Activated naive CD4-positive, alpha-beta T cell treated with anti-CD3 and anti-CD28 coated beads, Interleukin-2, amount 50 U/mL, for 16 hours (primary cell): ENCODE results near the gene IZUMO4.
A peak's percentile ranks its signal among the peaks of the same experiment; 100 is the strongest.
"Not testable (repeated sequence)": the region's sequence is repeated elsewhere in the genome, so short reads cannot be mapped to it uniquely, and the experiment has no call there.

ENCODE experiments used
- DNase-seq: peaks from one replicate; pipeline ENCODE4 v3.0.0-alpha.2; 2020

The IZUMO4 gene

DNA sequence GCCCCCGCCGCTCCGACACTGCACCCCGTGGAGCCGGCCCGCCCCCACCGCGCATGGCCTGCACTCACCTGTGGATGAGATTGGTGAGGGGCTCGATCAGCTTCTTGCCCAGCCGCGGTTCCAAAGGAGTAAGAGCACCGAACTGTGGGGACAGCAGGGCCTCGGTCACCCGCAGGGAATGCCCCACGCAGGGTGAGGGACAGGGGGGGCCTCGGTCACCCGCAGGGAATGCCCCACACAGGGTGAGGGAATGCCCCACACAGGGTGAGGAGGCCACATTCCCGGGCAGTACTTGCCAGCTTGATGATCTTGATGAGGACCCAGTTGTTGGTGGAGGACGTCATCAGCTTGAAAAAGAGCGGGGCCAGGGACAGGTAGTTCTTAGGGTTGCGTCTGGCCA lies 32.3 kb downstream of the IZUMO4 start:
- DNase-seq, result no peak

DNA sequence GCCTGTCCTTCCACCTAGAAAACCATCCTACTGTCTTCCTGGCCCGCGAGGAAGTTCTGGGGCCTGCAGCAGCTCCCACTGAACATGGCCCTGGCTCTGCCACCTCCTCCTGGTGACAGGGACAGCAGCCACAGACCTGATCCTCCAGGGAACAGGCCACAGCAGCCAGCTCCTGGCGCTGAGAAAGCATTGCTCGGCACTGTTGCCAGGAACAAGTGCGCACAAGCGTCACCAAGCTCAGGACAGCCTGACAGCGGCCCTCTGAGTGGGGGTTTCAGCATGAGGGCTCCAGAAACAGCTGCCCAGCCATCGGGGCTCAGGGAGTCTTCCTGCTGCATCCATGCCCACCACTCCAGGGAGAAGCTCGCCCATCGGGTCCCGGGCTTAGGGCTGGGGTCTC lies 32.8 kb downstream of the IZUMO4 start:
- no peak for DNase-seq

DNA sequence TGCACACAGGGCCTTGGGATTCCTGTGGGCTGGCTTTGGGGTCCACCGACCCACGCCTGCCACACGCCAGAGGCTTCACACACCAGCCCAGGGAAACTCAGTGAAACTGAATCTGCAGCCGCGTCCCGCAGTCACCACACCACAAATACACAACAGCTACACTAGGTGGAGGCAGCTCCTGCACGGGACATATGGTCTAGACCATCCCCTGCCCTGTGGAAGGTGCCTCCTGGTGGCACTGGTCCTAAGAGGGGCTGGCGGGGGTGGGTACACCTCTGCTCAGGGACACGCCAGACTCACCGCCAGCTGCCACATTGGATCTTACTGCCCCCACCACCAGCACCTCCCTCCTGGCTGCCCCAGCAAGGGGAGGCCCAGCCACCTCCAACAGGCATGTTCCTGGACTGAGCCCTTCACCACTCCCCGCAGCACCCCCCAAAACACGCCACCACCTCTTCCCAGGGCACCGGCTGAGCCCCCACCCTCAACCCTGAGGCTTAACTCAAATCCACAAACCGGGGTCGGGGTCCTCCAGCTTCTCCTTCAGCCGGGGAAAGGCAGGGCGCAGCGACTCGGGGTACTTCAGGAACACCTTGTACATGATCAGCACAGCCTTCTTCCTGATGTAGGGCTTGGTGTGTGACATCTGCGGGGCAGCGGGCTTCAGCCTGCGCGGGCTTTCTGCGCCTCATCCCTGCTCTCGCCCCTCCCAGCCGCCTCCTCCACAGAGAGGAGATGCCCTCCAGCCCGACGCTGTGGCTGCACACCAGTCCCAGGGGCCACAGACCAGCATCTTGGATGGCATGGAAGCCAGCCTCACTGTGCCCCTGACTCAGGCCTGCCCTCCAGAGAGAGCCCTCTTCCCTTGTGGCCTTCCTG lies 33.4 kb downstream of the IZUMO4 start:
- DNase-seq, result no peak

DNA sequence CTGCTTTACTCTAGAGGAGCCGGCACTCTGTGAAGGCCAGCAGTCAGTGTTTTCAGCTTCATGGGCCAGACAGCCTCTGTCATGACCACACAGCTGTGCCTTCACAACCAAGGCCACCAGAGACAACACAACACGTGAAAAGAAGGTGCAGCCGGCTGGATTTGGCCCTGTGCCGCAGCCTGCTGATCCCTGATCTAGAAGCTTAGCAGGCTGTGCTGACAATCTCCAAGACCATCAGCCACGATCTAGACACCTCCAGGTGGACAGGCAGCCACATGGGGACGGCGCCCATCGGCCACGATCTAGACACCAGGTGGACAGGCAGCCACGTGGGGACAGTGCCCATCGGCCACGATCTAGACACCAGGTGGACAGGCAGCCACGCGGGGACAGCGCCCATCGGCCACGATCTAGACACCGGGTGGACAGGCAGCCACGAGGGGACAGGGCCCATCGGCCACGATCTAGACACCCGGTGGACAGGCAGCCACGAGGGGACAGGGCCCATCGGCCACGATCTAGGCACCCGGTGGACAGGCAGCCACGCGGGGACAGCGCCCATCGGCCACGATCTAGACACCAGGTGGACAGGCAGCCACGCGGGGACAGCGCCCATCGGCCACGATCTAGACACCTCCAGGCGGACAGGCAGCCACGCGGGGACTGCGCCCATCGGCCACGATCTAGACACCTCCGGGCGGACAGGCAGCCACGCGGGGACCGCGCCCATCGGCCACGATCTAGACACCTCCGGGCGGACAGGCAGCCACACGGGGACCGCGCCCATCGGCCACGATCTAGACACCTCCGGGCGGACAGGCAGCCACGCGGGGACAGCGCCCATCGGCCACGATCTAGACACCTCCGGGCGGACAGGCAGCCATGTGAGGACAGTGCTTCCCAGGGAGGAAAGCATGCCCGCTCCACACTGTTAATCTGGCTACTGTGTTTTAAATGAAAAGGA lies 34.6 kb downstream of the IZUMO4 start:
- not testable (repeated sequence) for DNase-seq

DNA sequence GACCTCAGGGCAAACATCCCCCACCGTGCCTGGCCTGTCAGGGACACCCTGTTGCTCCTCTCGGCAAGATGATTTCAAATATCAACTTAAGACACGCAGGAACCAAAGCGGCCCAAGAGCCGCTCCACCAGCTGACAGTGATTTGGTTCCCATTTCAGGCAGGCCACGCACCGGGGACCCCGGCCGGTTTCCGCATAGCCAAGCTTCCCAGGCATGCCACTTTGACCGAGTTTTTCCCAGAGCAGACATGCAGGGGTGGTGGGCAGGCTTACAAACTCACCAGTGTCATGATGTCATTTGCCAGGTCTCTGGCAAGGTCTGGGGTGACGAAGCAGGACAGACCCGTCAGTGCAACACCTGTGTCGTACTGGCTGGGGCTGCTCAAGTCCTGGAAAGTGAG lies 35.5 kb downstream of the IZUMO4 start:
- DNase-seq, result no peak

DNA sequence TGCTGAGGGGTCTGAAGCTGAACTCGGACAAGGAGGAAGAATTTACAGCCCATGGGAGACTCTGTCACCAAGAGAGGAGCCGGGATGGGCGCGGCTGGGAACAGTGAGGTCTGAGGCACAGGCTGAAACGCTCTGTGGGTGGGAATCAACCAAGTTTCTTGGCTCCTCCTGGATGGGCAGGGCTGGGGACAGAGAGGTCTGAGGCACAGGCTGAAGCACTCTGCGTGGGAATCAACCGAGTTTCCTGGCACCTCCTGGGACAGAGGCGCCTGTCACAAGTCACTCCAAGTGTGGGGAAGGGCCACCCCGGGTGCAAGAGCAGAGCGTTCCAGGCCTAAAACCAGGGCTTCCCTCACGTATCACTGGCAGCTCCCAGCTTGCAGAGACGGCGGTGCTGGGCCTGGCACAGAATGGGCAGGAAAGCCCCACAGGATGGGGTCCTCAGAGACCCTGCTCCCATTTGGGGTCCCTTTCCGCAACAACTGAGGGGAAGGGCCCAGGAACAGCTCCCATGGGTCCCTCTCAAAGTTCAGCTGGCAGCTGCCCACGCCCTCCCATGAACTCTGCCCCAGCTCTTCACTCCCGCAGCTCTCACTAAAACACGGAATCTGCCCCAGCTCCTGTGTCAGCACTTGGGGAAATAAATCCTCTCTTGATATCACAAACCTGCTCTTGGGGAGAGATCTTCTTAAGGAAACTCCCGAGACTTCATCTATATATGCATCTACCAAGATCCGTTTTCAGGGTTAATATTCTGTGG lies 36.2 kb downstream of the IZUMO4 start:
- DNase-seq, result no peak

DNA sequence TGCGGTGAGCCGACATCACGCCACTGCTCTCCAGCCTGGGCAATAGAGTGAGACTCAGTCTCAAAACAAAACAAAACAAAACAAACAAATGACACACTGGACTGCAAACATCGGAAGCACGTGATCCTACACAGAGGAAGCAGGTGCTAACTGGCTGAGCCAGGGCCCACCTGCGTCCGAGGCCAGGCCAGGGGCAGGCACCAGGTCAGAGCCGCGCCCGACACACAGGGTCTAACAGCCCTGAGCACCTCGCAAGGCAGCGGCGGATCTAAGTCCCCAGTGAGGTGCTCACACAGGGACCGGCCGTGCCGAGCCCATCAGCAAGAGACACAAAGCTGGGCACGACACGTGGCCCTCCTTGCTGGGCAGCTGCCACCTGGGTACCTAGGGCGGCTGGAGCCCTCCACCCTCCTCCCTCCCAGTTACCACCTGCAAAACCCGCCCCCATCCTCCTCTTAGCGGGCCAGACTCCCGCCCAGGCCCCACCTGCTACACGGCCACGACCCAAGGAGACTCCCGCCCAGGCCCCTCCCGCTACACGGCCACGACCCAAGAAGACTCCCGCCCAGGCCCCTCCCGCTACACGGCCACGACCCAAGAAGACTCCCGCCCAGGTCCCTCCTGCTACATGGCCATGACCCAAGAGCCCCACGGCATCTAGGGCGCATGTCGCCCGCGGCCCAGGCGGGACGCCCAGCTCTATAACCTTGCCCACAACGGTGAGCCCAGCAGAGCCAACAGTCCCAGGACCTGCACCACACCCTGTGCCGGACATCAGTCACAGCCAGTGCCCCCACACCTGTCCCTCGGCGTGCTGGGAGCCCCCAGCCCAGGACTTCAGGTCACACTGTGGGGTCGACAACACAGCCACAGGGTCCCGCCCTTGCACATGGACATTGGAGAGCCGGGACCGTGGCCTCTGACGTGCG lies 39.0 kb downstream of the IZUMO4 start:
- DNase-seq, result no peak

DNA sequence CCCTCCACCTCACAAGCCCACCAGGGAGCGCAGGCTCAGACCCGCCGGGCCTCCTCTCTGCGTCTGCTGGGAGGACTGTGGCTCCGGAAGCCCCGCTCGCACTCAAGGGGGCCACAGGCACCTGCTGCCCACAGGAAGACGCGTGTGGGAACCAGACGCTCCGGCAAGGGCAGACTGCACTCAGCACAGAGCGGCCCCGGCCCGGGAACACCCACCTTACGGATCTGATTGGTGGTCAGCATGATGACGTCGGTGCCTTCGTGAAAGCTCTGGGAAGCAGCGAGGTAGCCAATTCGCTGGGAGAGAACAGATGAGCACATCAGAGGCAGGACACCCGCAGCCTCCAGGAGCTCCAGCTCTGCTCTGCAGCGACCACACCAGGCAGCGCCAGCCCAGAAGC lies 40.1 kb downstream of the IZUMO4 start:
- no peak for DNase-seq

DNA sequence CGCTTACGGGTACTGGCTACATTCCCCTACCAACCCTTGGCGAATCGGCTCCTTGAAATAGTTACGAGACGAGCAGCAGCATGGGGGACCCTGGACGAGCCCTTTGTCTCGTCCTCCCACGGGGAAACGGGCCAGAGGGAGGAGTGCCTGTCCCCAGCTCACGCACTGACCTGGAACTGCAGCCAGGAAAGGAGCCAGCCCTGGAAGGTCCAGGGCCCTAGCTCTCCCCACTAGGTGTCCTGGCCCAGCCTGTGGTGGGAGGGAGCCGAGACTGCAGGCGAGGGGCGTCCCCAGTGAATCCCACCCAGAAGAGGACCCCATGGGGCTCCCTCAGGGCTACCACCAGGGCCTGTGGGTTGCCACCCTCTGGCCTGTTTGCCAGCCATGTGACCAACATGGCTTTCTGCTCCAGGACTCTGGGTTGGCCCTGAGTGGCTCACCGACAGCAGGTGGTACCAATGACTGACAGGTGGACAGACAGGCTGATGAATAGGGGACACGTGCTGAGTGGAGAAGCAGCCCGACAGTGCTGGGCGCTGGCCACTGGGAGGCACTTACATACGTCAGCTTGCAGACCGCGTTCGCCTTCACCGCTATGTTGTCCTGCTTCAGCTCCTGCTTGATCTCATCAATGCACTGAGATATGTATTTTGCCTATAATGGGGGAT lies 41.5 kb downstream of the IZUMO4 start:
- DNase-seq, result no peak

DNA sequence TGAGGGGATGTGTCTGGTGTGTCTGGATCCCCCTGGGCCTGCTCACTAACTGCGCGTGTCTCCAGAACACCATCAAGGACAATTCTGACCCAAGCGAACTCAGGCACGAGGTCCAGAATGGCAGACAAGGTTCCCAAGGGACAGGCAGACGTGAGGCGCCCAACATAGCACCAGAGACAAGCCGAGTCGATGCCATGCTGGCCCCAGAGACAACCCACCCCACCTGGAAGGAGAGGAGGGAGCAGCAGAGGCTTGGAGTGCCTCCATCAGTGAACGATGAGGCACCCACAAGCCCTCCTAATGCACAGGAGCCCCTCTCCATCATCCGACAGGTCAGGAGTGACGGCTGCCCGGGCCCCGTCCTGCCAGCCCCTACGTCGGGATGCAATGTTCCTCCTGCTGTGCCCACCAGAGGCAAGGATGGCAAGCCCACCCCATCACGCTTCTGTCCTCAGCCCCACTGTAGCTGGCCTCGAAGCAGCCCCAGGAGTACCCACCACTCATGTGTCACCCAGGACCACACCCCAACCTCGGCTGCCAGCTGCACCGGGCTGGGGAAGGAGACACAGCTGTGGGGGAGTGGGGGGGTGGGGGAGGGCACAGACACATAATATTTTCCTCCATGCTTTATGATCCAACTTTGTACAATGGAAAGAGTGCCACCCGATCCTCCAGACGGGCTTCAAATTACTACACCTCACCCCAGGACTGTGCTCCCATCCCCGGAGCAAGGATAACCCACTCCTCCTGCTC lies 42.8 kb downstream of the IZUMO4 start:
- DNase-seq, result no peak

DNA sequence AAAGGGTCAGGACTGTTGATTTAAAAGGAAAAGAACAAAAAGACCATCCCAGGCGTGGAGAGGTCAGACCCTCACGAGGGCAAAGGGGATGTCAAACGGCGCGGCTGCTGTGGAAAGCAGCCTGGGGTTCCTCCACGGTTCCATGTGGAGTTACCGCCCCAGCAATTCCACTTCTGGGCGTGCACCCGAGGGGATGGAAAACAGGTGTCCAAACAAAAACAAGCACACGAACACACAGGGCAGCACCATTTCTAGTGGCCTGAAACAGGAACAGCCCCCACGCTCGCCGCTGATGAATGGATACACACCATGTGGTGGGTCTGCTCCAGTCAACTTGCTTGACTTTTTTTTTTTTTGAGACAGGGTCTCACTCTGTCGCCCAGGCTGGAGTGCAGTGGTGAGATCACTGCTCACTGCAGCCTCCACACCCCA lies 43.4 kb downstream of the IZUMO4 start:
- DNase-seq, result no peak

DNA sequence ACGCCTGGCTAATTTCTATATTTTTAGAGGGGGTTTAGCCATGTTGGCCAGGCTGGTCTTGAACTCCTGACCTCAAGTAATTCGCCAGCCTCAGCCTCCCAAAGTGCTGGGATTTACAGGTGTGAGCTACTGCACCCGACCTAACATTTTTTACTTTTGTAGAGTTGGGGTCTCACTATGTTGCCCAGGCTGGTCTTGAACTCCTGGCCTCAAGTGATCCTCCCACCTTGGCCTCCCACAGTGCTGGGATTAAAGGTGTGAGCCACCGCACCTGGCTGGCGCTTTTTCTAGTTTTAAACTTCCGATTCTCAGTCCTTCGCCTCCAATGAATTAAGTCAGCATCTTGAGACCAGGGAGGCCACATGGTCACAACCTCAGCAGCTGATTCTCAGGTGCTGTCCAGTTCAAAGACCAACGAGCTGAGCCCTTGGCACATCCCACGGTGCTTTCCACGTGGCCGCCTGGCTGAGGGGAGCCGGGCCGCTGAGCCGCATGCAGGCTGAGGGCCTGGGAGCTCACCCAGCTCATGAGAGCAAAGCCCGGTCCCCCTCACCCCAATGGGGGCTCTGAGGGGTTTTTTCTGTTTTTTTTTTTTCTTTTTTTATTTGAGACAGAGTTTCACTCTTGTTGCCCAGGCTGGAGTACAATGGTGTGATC lies 45.6 kb downstream of the IZUMO4 start:
- DNase-seq, result no peak

DNA sequence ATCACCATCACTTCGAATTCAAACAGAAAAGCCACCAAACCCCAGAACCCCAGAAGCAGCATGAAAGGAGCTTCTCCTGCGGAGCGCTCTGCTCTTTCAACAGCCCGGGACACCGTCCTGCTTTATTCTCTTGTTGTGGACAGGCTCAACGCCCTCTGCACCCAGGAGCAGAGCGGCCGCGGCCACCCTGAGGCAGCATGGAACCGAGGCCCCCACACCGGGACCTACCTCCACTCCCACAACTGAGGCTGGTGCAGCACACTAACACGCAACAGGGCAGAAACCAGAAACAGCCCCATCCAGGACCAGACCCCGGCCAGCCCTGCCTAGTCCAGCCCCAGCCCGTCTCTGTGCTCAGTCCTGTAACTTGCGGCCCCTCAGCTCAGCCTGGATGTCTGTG lies 47.5 kb downstream of the IZUMO4 start:
- no peak for DNase-seq

DNA sequence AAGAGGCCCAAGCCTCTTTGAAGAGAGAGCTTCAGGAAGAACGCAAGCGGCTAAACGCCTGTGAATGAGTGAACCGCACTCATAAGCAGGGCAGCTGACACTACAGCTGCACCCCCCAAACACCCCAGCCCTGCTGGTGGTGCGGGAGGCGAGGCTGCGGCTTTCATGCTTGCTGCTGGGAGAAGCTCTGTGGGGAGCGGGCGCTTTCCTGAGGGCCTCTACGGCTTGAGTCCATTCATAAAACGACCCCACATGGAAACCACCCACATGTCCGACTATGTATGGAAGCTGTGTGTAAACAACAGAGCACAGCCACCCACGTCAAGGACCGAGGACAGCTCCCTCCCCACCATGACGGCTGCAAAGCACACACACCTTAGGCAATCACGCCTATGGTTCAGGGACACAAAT lies 49.1 kb downstream of the IZUMO4 start:
- DNase-seq, result no peak

DNA sequence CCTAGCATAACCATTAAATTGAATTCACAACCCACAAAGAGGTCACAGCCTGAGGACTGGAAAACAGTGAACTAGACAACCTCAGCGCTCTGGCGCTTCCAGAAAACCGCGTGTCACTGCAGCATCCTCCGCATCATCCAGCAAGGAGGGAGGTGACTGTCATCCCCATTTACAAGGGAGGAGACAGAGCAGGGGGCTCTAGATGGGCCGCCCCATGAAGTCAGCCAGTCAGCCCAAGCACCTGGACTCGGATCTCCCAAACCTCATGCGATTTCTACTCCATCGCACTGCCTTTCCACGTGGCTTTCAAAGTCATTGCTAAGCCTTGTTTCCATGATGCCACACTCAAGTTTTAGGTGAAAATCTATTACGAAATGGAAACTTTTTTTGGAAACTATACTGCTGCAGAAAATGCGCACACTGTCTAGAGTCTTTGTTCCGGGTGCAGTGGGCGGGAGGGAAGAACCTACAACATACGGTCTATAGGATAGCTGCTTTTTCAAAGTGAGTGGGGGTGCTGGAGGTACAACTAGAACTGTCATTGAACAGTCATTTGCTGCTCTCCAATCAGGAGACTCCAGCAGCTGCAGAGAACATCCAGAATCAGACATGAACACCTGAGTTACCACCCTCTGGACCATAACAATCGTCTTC lies 51.9 kb downstream of the IZUMO4 start:
- DNase-seq, result peak; percentile 43
